SU-DHL-6 (cell line): ENCODE results near the gene LYPD3.

ENCODE experiments used
- CTCF ChIP-seq: fragments of 200-600 bp; sonication (generic); IDR thresholded peaks from one replicate; pipeline ENCODE4 v1.5.1; 2017; ENCODE audit warnings: antibody characterized with exemption, mild to moderate bottlenecking, low read length, moderate library complexity; ENCODE audit not compliant: insufficient read depth, poor library complexity, severe bottlenecking
- EZH2phosphoT487 ChIP-seq: fragments of 200-600 bp; sonication (generic), shearing (Covaris generic); conservative IDR thresholded peaks from 2 replicates; pipeline ENCODE4 v1.6.1; 2018; ENCODE audit warnings: mild to moderate bottlenecking, antibody characterized with exemption, low read length, moderate library complexity, mixed read lengths

GRCh38 chr19:43485951-43486350 lies 20.5 kb upstream of the LYPD3 start:
- TF ChIP-seq CTCF (no peak), EZH2phosphoT487 (no peak)
